ENCODE measurements around the gene ARHGAP29.

The ARHGAP29 gene

DNA sequence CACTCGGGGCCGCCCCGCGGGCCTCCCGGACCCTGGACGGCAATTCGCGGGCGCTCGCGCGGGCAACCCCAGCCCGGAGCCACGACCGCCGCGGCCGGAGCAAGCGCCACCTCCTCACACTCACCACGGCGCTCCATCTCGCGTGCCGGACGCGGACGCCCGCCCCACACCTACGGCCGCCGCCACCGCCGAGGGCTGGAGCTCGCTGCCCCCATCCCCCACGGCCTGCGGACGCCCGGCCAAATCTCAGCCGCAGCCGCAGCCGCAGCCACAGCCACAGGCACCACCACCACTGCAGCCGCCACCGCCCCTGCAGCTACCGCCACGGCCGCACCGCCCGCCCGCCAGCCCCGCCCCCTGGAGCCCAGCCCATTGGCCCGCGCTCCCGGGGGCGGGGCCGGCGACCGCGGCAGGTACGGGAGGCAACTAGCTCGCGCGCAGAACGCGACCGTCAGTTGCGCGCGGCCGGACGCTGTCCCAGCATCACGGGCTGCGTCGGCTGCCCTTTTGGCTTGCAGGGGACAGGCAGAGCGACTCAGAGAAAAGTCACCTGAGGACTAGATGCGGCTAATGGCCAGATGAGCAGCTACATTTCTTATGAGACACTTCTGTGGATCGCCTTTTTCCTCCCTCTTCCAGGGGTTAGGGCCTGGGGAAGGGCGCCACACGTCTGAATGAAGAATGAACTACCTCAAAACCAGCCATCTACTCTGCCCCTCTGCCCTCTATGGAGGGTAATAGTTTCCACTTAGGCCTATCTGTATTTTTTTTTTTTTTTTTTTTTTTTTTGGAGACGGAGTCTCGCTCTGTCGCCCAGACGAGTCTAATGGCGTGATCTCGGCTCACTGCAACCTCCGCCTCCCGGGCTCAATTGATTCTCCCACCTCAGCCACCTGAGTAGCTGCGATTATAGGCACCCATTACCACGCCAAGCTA, at the start of gene ARHGAP29:
Gene ARHGAP29 (minus strand): TSS at position 294 of the 936 bp plus-strand sequence. CDS start 5,973 bp downstream, outside the sequence.
- in situ Hi-C loops (cut with MboI; ENCODE audit: low sequenced_read_pairs), result no loop called here

DNA sequence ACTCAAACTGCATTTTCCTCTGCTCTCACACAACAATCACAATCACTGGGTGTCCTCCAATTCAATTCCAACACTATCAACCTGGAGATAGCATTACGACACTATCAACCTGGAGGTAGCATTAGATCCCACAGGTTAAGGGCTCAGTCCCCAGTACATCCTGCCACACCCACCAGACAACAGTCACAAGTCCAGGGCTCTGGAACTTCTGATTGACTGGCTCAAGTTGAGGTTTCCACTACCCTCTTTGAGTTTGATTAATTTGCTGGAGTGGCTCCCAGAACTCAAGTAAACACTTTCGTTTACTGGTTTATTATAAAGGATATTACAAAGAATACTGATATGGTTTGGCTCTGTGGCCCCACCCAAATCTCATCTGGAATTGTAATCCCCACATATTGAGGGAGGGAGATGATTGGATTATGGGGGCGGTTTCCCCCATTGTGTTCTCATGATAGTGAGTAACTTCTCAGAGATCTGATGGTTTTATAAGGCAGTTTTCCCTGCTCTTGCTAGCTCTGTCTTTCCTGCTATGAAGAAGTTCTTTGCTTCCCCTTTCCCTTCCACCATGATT, 49.6 kb upstream of the ARHGAP29 start:
- in situ Hi-C loops (cut with MboI; ENCODE audit: low sequenced_read_pairs), result no loop called here

DNA sequence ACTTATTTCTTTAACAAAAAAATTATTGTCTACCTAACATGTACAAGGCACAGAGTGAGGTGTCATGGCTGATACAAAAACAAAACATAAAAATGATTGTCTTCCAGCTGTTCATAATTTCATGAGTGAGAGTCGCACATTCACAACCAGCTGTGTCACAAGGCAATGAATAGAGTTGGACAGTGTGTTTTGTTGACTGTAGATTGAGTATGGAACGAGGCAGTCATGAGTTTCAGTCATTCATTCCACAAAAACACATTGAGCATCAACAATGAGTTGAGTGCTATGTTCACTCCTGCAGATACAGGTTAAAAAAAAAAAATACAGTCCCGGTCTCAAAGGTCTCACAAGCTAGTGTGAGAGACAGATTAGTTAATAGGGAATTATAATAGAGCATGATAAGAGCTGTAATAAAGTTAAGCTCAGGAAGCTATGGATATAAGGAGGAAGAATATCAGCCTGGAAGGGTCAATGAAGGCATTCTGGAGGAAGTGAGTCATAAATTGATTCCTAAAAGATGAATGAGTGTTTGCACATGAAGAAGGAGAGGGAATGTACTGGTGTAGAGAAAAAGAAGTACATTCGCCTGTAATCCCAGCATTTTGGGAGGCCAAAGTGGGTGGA, 47.8 kb upstream of the ARHGAP29 start:
- in situ Hi-C loops (cut with MboI; ENCODE audit: low sequenced_read_pairs), result no loop called here

DNA sequence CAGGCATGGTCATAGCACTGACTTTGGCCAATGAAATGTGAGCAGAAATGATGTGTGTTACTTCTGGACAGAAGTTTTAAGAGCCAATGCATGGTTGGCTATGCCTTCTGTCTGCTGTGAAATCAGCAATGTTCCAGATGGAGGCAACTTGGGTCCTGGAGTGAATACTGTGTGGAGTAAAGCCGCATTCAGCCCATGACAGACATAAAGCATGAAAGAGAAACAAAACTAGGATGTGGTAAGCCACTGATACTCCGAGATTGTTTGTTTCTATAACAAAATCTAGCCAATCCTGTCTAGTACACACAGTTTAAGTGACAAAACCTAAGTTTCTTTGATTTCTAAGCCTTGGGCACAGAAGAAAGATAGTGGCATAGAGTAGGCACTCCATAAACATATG, 47.1 kb upstream of the ARHGAP29 start:
- in situ Hi-C loops (cut with MboI; ENCODE audit: low sequenced_read_pairs), result no loop called here

DNA sequence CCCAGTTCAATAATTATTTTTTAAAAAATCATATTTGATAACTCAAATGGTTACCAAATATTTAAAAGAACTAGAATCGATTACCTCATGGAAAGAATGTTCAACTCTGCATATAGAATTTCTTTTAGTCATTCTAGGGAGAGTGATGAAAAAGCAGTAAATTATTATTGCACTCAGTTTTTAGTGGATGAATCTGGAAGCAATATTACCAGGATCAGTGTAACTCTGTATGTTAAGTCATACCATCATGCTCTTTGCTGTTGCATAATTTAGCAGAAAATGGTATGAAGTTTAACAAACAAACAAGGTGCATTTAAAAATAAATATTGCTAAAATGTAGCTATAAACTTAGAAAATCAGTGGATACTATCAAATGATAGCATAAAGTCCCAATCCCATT, 46.1 kb upstream of the ARHGAP29 start:
- in situ Hi-C loops (cut with MboI; ENCODE audit: low sequenced_read_pairs), result no loop called here

DNA sequence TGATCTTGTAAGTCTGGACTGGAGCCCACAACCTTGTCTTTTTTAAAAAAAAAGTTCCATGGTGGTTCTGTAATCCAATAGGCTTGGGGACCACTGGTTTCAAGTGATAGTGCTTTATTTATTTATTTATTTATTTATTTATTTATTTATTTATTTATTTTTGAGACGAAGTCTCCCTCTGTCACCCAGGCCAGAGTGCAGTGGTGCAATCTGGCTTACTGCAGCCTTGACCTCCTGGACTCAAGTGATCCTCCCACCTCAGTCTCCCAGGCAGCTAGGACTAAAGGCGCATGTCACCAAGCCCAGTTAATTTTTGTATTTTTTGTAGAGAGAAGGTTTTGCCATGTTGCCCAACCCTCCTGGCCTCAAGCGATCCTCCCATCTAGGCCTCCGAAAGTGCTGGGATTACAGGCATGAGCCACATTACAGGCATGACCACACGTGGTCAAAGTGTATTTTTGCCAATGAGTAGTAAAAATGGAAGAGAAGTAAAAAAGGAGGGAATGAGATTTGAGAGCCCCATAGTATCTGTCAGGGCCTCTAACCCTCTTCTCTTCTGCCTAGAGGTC, 44.8 kb upstream of the ARHGAP29 start:
- in situ Hi-C loops (cut with MboI; ENCODE audit: low sequenced_read_pairs), result no loop called here

GRCh38 chr1:94281361-94282142, 44.2 kb upstream of the ARHGAP29 start:
- in situ Hi-C loops (cut with MboI; ENCODE audit: low sequenced_read_pairs), result no loop called here

DNA sequence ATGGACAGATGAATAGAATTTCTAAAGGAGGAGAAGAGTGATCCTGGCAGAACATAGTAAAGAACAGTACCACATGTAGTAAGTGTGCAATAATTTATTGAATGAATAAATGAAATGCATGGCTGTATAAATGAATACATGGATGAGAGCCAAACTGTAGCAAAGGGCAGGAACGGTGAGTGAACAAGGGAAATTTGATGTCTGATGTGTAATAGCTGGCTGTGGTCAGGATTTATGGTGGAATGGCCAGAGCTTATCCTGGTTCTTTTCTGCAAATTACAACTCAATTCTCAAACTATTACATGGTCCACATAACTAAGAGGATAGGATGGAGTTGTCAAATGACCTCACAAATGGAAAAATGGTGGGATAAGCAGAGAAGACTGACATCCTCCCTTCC, 43.2 kb upstream of the ARHGAP29 start:
- in situ Hi-C loops (cut with MboI; ENCODE audit: low sequenced_read_pairs), result no loop called here

- in situ Hi-C loops (cut with MboI; ENCODE audit: low sequenced_read_pairs), result no loop called here
Measured at GRCh38 chr1:94279462-94279861, 42.1 kb upstream of the ARHGAP29 start.

DNA sequence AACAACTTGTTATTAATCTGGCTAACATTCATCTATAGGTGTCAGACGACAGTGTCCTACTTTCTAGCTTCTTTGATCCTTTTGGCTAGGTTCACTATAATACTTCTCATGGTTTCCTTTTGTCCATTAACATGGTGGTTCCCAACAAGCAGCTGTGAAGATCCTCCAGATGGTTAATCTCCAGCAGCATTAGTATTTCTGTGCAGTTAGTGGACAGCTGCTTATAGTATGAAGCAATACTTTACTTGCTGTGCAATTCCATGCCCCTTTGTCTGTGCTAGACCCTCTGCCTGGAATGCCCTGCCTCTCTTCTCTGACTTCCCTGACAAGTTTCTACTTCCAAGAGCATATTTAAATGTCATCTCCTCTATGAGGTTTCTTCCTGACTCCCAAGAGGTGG, 41.7 kb upstream of the ARHGAP29 start:
- in situ Hi-C loops (cut with MboI; ENCODE audit: low sequenced_read_pairs), result no loop called here

GRCh38 chr1:94276988-94277434, 39.6 kb upstream of the ARHGAP29 start:
- in situ Hi-C loops (cut with MboI; ENCODE audit: low sequenced_read_pairs), result no loop called here

- in situ Hi-C loops (cut with MboI; ENCODE audit: low sequenced_read_pairs), result no loop called here
Measured at GRCh38 chr1:94275083-94275482, 37.7 kb upstream of the ARHGAP29 start.

GRCh38 chr1:94274561-94274960, 37.2 kb upstream of the ARHGAP29 start:
- in situ Hi-C loops (cut with MboI; ENCODE audit: low sequenced_read_pairs), result no loop called here

- in situ Hi-C loops (cut with MboI; ENCODE audit: low sequenced_read_pairs), result no loop called here
Measured at GRCh38 chr1:94273111-94273510, 35.7 kb upstream of the ARHGAP29 start.

- in situ Hi-C loops (cut with MboI; ENCODE audit: low sequenced_read_pairs), result no loop called here
Measured at GRCh38 chr1:94272388-94272787, 35.0 kb upstream of the ARHGAP29 start.

- in situ Hi-C loops (cut with MboI; ENCODE audit: low sequenced_read_pairs), result no loop called here
Measured at GRCh38 chr1:94271373-94271772, 34.0 kb upstream of the ARHGAP29 start.

DNA sequence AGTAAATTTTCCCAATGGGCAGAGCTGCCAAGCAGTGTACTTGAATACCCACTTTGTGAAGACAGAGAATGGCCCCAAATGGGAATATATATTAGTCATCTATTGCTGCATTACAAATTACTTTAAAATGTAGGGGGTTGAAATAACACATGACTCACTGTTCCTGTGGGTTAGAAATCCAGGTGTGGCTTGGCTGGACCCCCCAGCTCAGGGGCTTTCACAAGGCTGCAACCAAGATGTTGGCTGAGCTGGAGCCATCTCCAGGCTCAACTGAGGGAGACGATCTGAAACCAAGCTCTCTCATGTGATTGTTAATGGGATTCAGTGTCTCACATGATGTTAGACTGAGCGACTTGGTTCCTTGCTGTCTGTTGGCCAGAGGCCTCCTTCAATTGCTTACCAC, 33.4 kb upstream of the ARHGAP29 start:
- in situ Hi-C loops (cut with MboI; ENCODE audit: low sequenced_read_pairs), result no loop called here

DNA sequence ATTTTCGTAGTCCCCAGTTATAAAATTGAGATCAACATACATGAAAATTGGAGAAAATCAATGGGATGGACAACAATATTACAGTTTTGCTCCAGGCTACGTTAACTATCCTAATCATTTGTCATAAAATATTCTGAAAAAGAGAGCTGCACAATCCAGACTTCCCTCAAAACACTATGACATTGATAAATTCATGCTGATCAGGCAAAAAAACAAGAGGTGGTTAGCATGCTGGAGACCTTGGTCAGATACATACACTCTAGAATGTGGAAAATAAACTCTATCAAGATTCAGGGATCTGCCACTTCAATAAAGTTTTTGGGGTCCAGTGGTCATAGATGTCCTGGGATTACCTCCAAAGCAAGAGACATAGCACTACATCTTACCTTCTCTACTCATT, 32.5 kb upstream of the ARHGAP29 start:
- in situ Hi-C loops (cut with MboI; ENCODE audit: low sequenced_read_pairs), result no loop called here

DNA sequence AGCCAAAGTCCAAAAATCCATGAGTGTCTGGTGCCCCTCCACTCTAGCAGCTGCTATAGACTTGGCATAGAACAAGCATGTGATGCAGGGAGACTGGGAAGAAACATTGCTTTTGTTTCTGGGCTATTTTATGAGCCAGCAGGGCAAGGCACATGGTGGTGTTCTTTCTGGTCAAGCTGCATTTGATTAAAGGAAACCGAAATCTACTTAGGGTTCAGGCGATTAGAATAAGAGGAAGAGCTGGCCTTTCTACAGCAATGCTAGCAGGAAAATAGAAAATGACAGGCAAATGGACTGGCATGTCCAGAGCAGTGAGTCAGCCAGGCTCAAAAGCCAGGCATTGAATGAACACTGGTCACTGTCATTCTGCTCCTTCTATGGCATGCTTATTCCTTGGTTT, 28.5 kb upstream of the ARHGAP29 start:
- in situ Hi-C loops (cut with MboI; ENCODE audit: low sequenced_read_pairs), result no loop called here

DNA sequence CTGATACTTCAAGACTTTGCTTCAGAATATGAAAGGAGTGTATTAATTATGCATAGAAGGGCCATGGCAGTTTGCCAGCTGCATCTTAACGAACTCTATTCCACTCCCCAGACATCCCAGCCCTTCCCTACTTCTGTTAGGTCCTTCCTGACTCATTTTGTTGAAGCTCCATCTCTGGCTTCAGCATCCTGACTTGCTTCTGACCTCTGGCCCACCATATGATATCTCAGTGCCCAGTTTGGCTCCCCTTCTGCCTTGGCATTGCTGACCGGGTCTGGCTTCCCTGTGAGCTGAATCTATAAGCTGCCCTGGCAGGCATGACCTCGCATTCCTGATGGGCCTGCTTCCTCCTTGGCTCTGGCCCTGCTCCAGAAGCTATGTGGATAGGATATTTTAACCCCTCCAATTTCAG, 27.6 kb upstream of the ARHGAP29 start:
- in situ Hi-C loops (cut with MboI; ENCODE audit: low sequenced_read_pairs), result no loop called here
